ENCODE data around the gene BCL2L15. TPM values are rescaled to one million over a fixed set of nuclear protein-coding genes. Genes with fewer than 3 reads are reported as not detected.

The BCL2L15 gene
- total and polyA plus RNA-seq, 5 donors, result 0.09 to 0.89 (median 0.31) TPM

DNA sequence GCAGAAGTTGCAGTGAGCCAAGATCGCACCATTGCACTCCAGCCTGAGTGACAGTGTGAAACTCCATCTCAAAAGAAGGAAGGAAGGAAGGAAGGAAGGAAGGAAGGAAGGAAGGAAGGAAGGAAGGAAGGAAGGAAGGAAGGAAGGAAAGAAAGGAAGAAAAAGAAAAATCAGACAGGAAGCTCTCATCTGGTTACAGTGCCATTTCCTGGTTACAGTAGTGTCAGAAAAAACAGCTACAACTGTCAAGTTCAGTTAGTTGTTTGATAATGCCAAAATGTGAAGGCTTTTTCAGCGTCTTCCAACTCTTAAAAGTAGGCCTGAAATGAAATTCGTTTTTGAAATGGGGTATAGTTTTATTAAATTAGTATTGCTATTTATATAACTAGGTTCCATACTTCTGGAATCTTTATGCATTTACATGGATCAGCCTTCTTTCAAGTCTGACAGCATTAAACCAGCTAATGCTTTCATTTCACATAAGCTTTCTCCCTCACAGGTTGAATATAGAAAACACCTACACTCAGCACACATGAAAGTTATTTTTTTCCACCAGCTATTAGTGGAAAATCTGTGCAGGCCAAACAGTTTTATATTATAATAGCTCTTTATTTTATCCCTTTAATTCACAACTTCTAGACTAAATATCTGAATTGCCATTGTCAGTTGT is 37.1 kb downstream of the BCL2L15 start:
- ATAC-seq (no peak), DNase-seq (no peak)
- Histone ChIP-seq H3K27ac (ENCODE audit: low read length) (no peak overlapping the region), H3K4me3 (ENCODE audit: low read length) (no peak overlapping the region), H3K27me3 (ENCODE audit: control insufficient read depth, insufficient read depth) (no peaks in the 10 kb centered on the region), H3K9me3 (ENCODE audit: control insufficient read depth, low read length) (no peaks in the 10 kb centered on the region), H3K4me1 (ENCODE audit: control insufficient read depth, insufficient read depth, low read length) (no peaks in the 10 kb centered on the region)
- WGBS, result 74% methylated on average over 3 of the region's 3 CpGs
- intact Hi-C loops (cut with DNase I), result no loop called here

DNA sequence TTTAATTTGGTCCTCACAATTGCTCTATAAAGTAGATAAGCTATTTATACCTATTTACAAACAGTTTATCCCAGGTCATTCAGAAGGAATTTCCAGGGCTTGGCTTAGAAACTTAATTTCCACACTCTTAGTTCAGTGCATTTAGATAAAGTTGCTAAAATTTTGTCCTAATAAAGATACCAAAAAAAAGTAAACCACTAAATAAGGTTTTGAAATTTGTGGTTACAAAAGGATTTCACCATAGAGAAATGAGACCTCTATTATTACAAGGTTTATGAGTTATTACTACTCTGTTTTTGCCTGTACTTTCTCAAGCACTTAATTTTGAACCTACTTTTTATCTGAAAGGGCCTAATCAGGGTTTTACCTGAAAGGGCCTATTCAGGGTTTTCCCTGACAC is 38.3 kb downstream of the BCL2L15 start:
- Histone ChIP-seq H3K9me3 (ENCODE audit: control insufficient read depth, low read length) (no peaks in the 10 kb centered on the region), H3K27me3 (ENCODE audit: control insufficient read depth, insufficient read depth) (no peaks in the 10 kb centered on the region), H3K4me1 (ENCODE audit: control insufficient read depth, insufficient read depth, low read length) (no peaks in the 10 kb centered on the region), H3K27ac (ENCODE audit: low read length) (no peak overlapping the region), H3K4me3 (ENCODE audit: low read length) (no peak overlapping the region)
- ATAC-seq (no peak), DNase-seq (no peak)
- intact Hi-C loops (cut with DNase I), result no loop called here

DNA sequence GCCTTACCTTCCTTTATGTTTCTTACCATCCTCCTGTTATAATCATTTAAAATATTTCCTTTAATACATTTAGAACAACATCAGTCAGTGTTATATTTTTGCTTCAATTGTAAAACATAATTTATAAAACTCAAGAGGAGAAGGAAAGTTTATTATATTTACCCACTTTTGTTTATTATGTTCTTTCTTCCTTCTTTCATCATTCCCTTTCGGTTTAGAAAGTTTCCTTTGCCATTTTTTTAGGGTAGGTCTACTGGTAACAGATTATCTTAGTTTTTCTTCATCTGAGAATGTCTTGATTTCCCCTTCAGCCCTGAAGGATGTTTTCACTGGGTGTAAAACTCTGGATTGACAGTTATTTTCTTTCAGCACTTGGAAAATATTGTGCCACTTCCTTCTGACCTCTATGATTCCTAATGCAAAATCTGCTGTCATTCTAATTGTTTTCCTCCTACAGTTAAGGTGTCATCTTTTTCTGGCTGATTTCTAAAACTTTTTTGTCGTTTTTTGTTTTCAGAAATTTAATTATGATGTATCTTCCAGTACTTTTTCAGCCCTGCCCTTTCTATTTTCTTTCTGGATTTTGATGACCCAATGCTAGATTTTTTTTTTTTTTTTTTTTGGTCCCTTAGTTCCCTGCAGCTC is 40.9 kb downstream of the BCL2L15 start:
- H3K27me3 ChIP-seq (ENCODE audit: control insufficient read depth, insufficient read depth), result no peaks in the 10 kb centered on the region
- H3K27ac ChIP-seq (ENCODE audit: low read length), result no peak overlapping the region
- intact Hi-C loops (cut with DNase I), result no loop called here
- ATAC-seq (no peak), DNase-seq (no peak)
- no peaks in the 10 kb centered on the region for H3K4me1 ChIP-seq (ENCODE audit: control insufficient read depth, insufficient read depth, low read length)
- WGBS, result 72% methylated on average over 2 of the region's 2 CpGs
- H3K4me3 ChIP-seq (ENCODE audit: low read length), result no peak overlapping the region
- no peaks in the 10 kb centered on the region for H3K9me3 ChIP-seq (ENCODE audit: control insufficient read depth, low read length)

- H3K27me3 ChIP-seq (ENCODE audit: control insufficient read depth, insufficient read depth), result no peaks in the 10 kb centered on the region
- H3K4me1 ChIP-seq (ENCODE audit: control insufficient read depth, insufficient read depth, low read length), result no peaks in the 10 kb centered on the region
- no peak overlapping the region for H3K4me3 ChIP-seq (ENCODE audit: low read length)
- no peak overlapping the region for H3K27ac ChIP-seq (ENCODE audit: low read length)
- intact Hi-C loops (cut with DNase I), result loop anchor here in 2 of 4 donors (10.0 kb wide), 1 partner anchor 68 kb away; the partner anchor contains the start of genes AP4B1 (in 2 of the 2) and DCLRE1B (in 2 of the 2)
- DNase-seq, result no peak
- ATAC-seq, result no peak
- WGBS, result 100% methylated on average over 1 of the region's 1 CpG
- H3K9me3 ChIP-seq (ENCODE audit: control insufficient read depth, low read length), result no peaks in the 10 kb centered on the region
Measured at GRCh38 chr1:113836534-113836933, 50.8 kb downstream of the BCL2L15 start.

DNA sequence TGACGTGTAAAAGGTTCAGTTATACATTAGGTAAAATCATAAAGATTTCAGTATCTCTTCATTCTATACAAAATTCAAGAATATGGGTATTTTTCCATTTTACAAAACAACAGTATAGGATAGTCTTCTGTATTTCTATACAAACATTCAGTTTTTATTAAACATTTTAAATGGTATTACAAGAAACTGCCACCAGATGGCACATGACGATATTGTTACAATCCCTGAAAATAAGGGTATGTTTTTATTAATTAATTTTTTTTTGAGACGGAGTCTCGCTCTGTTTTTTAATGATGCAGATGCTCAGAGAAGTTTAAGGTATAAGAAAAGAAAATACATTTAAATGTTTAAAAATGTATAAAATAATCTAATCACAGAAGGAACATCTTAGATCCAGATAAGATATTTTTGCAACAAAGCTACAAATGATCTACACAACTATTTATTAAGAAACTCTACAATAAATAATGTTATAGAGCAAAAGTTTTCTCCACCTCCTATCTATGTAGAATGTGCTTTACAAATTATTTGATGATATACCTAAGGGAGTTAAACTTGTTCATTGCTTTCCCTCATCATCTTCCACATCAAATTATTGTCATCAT is 51.6 kb downstream of the BCL2L15 start:
- Histone ChIP-seq H3K27me3 (ENCODE audit: control insufficient read depth, insufficient read depth) (no peaks in the 10 kb centered on the region), H3K4me1 (ENCODE audit: control insufficient read depth, insufficient read depth, low read length) (no peaks in the 10 kb centered on the region), H3K9me3 (ENCODE audit: control insufficient read depth, low read length) (no peaks in the 10 kb centered on the region), H3K4me3 (ENCODE audit: low read length) (no peak overlapping the region), H3K27ac (ENCODE audit: low read length) (no peak overlapping the region)
- intact Hi-C loops (cut with DNase I), result loop anchor here in 2 of 4 donors (10.0 kb wide), 1 partner anchor 69 kb away; the partner anchor contains the start of genes AP4B1 (in 2 of the 2) and DCLRE1B (in 2 of the 2)
- WGBS, result 17% methylated on average over 4 of the region's 4 CpGs
- DNase-seq (no peak), ATAC-seq (no peak)

- 98% methylated on average over 2 of the region's 2 CpGs for WGBS
- ATAC-seq (no peak), DNase-seq (no peak)
- H3K9me3 ChIP-seq (ENCODE audit: control insufficient read depth, low read length), result no peaks in the 10 kb centered on the region
- H3K27me3 ChIP-seq (ENCODE audit: control insufficient read depth, insufficient read depth), result no peaks in the 10 kb centered on the region
- no peak overlapping the region for H3K4me3 ChIP-seq (ENCODE audit: low read length)
- intact Hi-C loops (cut with DNase I), result loop anchor here in 2 of 4 donors (10.0 kb wide), 1 partner anchor 70 kb away; the partner anchor contains the start of genes AP4B1 (in 2 of the 2) and DCLRE1B (in 2 of the 2)
- no peak overlapping the region for H3K27ac ChIP-seq (ENCODE audit: low read length)
- no peaks in the 10 kb centered on the region for H3K4me1 ChIP-seq (ENCODE audit: control insufficient read depth, insufficient read depth, low read length)
Measured at GRCh38 chr1:113834716-113835115, 52.7 kb downstream of the BCL2L15 start.

Other genes with a start within 250 kb of the BCL2L15 start
- gene PHTF1, start 128.1 kb downstream of the BCL2L15 start, total RNA-seq, result 1 to 10 TPM; 7.3 to 9.3 (median 9.0) TPM
- gene PHTF1, start 128.1 kb downstream of the BCL2L15 start, polyA plus RNA-seq, result 4.5 TPM
- 10 to 100 TPM; 12.8 to 15.2 (median 13.8) TPM for gene RSBN1, start 75.1 kb downstream of the BCL2L15 start, total RNA-seq
- gene RSBN1, start 75.1 kb downstream of the BCL2L15 start, polyA plus RNA-seq, result 3.8 TPM
- gene PTPN22, start 15.9 kb downstream of the BCL2L15 start, total RNA-seq, result 1 to 10 TPM; 1.1 to 1.6 (median 1.4) TPM
- gene PTPN22, start 15.9 kb downstream of the BCL2L15 start, polyA plus RNA-seq, result 0.48 TPM
- 10 to 100 TPM; 11.0 to 16.7 (median 15.8) TPM for gene AP4B1, start 17.2 kb upstream of the BCL2L15 start, total RNA-seq
- 8.9 TPM for gene AP4B1, start 17.2 kb upstream of the BCL2L15 start, polyA plus RNA-seq
- 1 to 10 TPM; 2.3 to 3.4 (median 2.6) TPM for gene DCLRE1B, start 17.7 kb upstream of the BCL2L15 start, total RNA-seq
- gene DCLRE1B, start 17.7 kb upstream of the BCL2L15 start, polyA plus RNA-seq, result 0.97 TPM
- gene HIPK1, start 41.7 kb upstream of the BCL2L15 start, total RNA-seq, result 10 to 100 TPM; 56.1 to 98.7 (median 62.8) TPM
- gene HIPK1, start 41.7 kb upstream of the BCL2L15 start, polyA plus RNA-seq, result 14.4 TPM
- gene OLFML3, start 91.9 kb upstream of the BCL2L15 start, total RNA-seq, result 10 to 100 TPM; 25.8 to 33.9 (median 31.6) TPM
- 27.5 TPM for gene OLFML3, start 91.9 kb upstream of the BCL2L15 start, polyA plus RNA-seq

Measured in right cardiac atrium (tissue), 5 donors.